PC-9 (cell line): ENCODE measurements around the gene SMIM27. TPM values are rescaled to one million over a fixed set of nuclear protein-coding genes. Genes with fewer than 3 reads are reported as not detected.
"Not testable (repeated sequence)": the region's sequence is repeated elsewhere in the genome, so short reads cannot be mapped to it uniquely, and the experiment has no call there.

Experiments
- BruUV-seq: library from RNA; stranded (reverse); fragments of 400-500 nt; replicated peaks from 2 replicates; lab custom pipeline; 2021; lab: Mats Ljungman, UMichigan
- CTCF ChIA-PET: fragments of 300-600 bp; sonication (Branson Sonifier 250); formaldehyde crosslinking; loops from one replicate; lab custom pipeline; 2022; ENCODE audit warnings: antibody characterized with exemption; lab: Charles Lee
- POLR2A ChIA-PET: fragments of 300-600 bp; sonication (Branson Sonifier 250); formaldehyde crosslinking; loops from one replicate; lab custom pipeline; 2022; ENCODE audit warnings: antibody characterized with exemption; ENCODE audit not compliant: unreplicated experiment; lab: Charles Lee
- DNase-seq, 2 experiments: peaks; one replicate each; pipeline versions ENCODE4 v3.0.0 to v3.0.0-alpha.2; 2015 to 2022; ENCODE audit warnings: mixed read lengths in 1 of 2
- H2AFZ ChIP-seq: fragments of 200-600 bp; sonication (generic); 2 replicates; pipeline ENCODE4 v1.8.1; 2017; ENCODE audit warnings: antibody characterized with exemption
- H3F3A ChIP-seq: fragments of 200-600 bp; sonication (generic); 2 replicates; pipeline ENCODE4 v1.8.1; 2017; ENCODE audit warnings: antibody characterized with exemption, mild to moderate bottlenecking, low read depth; ENCODE audit not compliant: insufficient read depth
- H3K27ac ChIP-seq: fragments of 200-600 bp; sonication (generic); 2 replicates; pipeline ENCODE4 v1.6.1; 2016; ENCODE audit warnings: mixed run types
- H3K27me3 ChIP-seq: fragments of 200-600 bp; sonication (generic); 2 replicates; pipeline ENCODE4 v1.6.1; 2016; ENCODE audit warnings: low read depth, mixed run types; ENCODE audit not compliant: insufficient read depth
- H3K36me3 ChIP-seq: fragments of 200-600 bp; sonication (generic); 2 replicates; pipeline ENCODE4 v1.6.1; 2016; ENCODE audit warnings: low read depth, mixed run types
- H3K4me1 ChIP-seq: fragments of 200-600 bp; sonication (generic); replicated peaks from 2 replicates; pipeline ENCODE4 v1.6.1; 2016; ENCODE audit warnings: mixed run types; ENCODE audit not compliant: insufficient read depth
- H3K4me2 ChIP-seq: fragments of 200-600 bp; sonication (generic); 2 replicates; pipeline ENCODE4 v1.6.1; 2017; ENCODE audit warnings: mixed run types
- H3K4me3 ChIP-seq: fragments of 200-600 bp; sonication (generic); 2 replicates; pipeline ENCODE4 v1.6.1; 2016; ENCODE audit warnings: mixed run types
- H3K79me2 ChIP-seq: fragments of 200-600 bp; sonication (generic); 2 replicates; pipeline ENCODE4 v1.6.1; 2017; ENCODE audit warnings: low read depth, mixed run types
- H3K9me2 ChIP-seq: fragments of 200-600 bp; sonication (generic); 2 replicates; pipeline ENCODE4 v1.8.1; 2017; ENCODE audit warnings: mild to moderate bottlenecking; ENCODE audit not compliant: insufficient read depth
- H3K9me3 ChIP-seq: fragments of 200-600 bp; sonication (generic); 2 replicates; pipeline ENCODE4 v1.8.1; 2016; ENCODE audit warnings: low read depth; ENCODE audit not compliant: insufficient read depth
- H4K20me1 ChIP-seq: fragments of 200-600 bp; sonication (generic); 2 replicates; pipeline ENCODE4 v1.8.1; 2017; ENCODE audit not compliant: insufficient read depth
- CTCF ChIP-seq: fragments of 200-600 bp; sonication (generic); conservative IDR thresholded peaks from 2 replicates; pipeline ENCODE4 v1.6.1; 2017; ENCODE audit warnings: mixed run types, antibody characterized with exemption, mild to moderate bottlenecking, moderate library complexity
- EZH2 ChIP-seq: fragments of 200-600 bp; sonication (generic); IDR thresholded peaks from 2 replicates; pipeline ENCODE4 v1.8.0; 2017; ENCODE audit warnings: antibody characterized with exemption, low read depth
- intact Hi-C: fragments of 100-400 bp; cut with micrococcal nuclease; formaldehyde crosslinking; loops from one replicate; pipeline ENCODE4 v1.10.0; 2022; ENCODE audit not compliant: unreplicated experiment
- total RNA-seq: library from RNA; stranded (reverse); gene quantifications from 2 replicates; pipeline ENCODE4 v1.2.3, GENCODE V29; 2021

Gene SMIM27
- total RNA-seq, 1 experiment from 2014 or later = 8.0 TPM

GRCh38 chr9:32543047-32543446, 9.1 kb upstream of the SMIM27 start:
- no peak overlapping the region for H3K4me2 ChIP-seq
- no TSS peak for BruUV-seq
- H3K9me2 ChIP-seq = no peaks in the 10 kb centered on the region
- no peak for DNase-seq
- no peaks in the 10 kb centered on the region for H3F3A ChIP-seq
- no peaks in the 10 kb centered on the region for H3K9me3 ChIP-seq
- POLR2A ChIA-PET = no interaction called here
- TF ChIP-seq EZH2 (no peak), CTCF (no peak)
- CTCF ChIA-PET = no interaction called here
- H3K36me3 ChIP-seq = 0 out of 2 replicates have a peak, but pooled peaks cover 6% of the 10 kb centered on the region
- H3K79me2 ChIP-seq = peaks cover 52% of the 10 kb centered on the region
- intact Hi-C loops = no loop called here
- H2AFZ ChIP-seq = no peak overlapping the region
- H4K20me1 ChIP-seq = peaks cover 15% of the 10 kb centered on the region
- H3K4me3 ChIP-seq = no peak overlapping the region
- no peaks in the 10 kb centered on the region for H3K4me1 ChIP-seq
- no peaks in the 10 kb centered on the region for H3K27me3 ChIP-seq
- no peak overlapping the region for H3K27ac ChIP-seq

GRCh38 chr9:32545884-32546283, 6.2 kb upstream of the SMIM27 start:
- Histone ChIP-seq H3K27ac (no peak overlapping the region), H3K27me3 (no peaks in the 10 kb centered on the region), H3K9me2 (no peaks in the 10 kb centered on the region), H3K4me1 (peaks cover 10% of the 10 kb centered on the region), H3K4me2 (no peak overlapping the region), H4K20me1 (peaks cover 27% of the 10 kb centered on the region), H3K79me2 (peaks cover 79% of the 10 kb centered on the region), H3K4me3 (no peak overlapping the region), H3K36me3 (0 out of 2 replicates have a peak, but pooled peaks cover 6% of the 10 kb centered on the region), H2AFZ (no peak overlapping the region), H3K9me3 (no peaks in the 10 kb centered on the region), H3F3A (no peaks in the 10 kb centered on the region)
- intact Hi-C loops = no loop called here
- no peak for DNase-seq
- ChIA-PET CTCF (no interaction called here), POLR2A (no interaction called here)
- TF ChIP-seq CTCF (no peak), EZH2 (no peak)
- no TSS peak for BruUV-seq

- H2AFZ ChIP-seq, DNase-seq, H3F3A ChIP-seq, BruUV-seq, POLR2A ChIA-PET, H3K9me3 ChIP-seq, H3K36me3 ChIP-seq, H3K4me2 ChIP-seq, H3K27ac ChIP-seq, H3K4me3 ChIP-seq, H3K27me3 ChIP-seq, H3K9me2 ChIP-seq, intact Hi-C loops, CTCF ChIA-PET: not testable (repeated sequence)
- Histone ChIP-seq H4K20me1 (peaks cover 27% of the 10 kb centered on the region), H3K4me1 (peaks cover 11% of the 10 kb centered on the region), H3K79me2 (peaks cover 85% of the 10 kb centered on the region)
Observed at GRCh38 chr9:32548213-32548612, 3.9 kb upstream of the SMIM27 start.

- H3F3A ChIP-seq = no peaks in the 10 kb centered on the region
- H3K79me2 ChIP-seq = peaks cover 68% of the 10 kb centered on the region
- H2AFZ ChIP-seq = 0 out of 2 replicates have a peak overlapping the region, but pooled peaks have one; percentile 86
- no peaks in the 10 kb centered on the region for H3K36me3 ChIP-seq
- intact Hi-C loops = no loop called here
- H3K4me3 ChIP-seq = peak overlapping the region; percentile 95
- BruUV-seq = no TSS peak
- POLR2A ChIA-PET = interaction anchor here (0.6 kb wide), 2 partner anchors 135 to 1159 kb away, joined by 3 to 8 read pairs; no protein-coding TSS in a partner anchor
- H3K27ac ChIP-seq = 0 out of 2 replicates have a peak overlapping the region, but pooled peaks have one; percentile 19
- H3K27me3 ChIP-seq = no peaks in the 10 kb centered on the region
- CTCF ChIA-PET = interaction anchor here (0.5 to 1.5 kb wide), 5 partner anchors 22 to 717 kb away, joined by 3 to 5 read pairs (median 4); no protein-coding TSS in a partner anchor
- H4K20me1 ChIP-seq = peaks cover 25% of the 10 kb centered on the region
- no peaks in the 10 kb centered on the region for H3K9me2 ChIP-seq
- H3K4me1 ChIP-seq = peaks cover 15% of the 10 kb centered on the region
- peak overlapping the region; percentile 88 for H3K4me2 ChIP-seq
- no peaks in the 10 kb centered on the region for H3K9me3 ChIP-seq
- no peak for TF ChIP-seq CTCF
- no peak for TF ChIP-seq EZH2
- no peak for DNase-seq
Observed at GRCh38 chr9:32550150-32550561, 2.0 kb upstream of the SMIM27 start.
